CD4-positive, CD25-positive, alpha-beta regulatory T cell (primary cell): ENCODE data around the gene BEND6. TPM values are rescaled to one million over a fixed set of nuclear protein-coding genes. Genes with fewer than 3 reads are reported as not detected.

ENCODE experiments used
- polyA plus RNA-seq, 4 donors: library from polyadenylated mRNA; unstranded; fragments of 300-500 nt; fragmentation: Illumina TruSeq; gene quantifications; one replicate each; pipeline ENCODE4 v1.2.3, GENCODE V29; 2021
- total RNA-seq: library from RNA; stranded (reverse); gene quantifications from one replicate; pipeline ENCODE4 v1.2.3, GENCODE V29; 2022

BEND6 gene
- total and polyA plus RNA-seq, 5 donors from 2014 or later, result not detected

Other genes with a start within 250 kb of the BEND6 start
- gene KIAA1586, start 91.6 kb downstream of the BEND6 start, total RNA-seq, result 19.2 TPM
- 1 to 10 TPM; 7.4 to 9.4 (median 7.5) TPM for gene KIAA1586, start 91.6 kb downstream of the BEND6 start, polyA plus RNA-seq
- 148 TPM for gene ZNF451, start 135.1 kb downstream of the BEND6 start, total RNA-seq
- 10 to 100 TPM; 28.2 to 34.3 (median 31.2) TPM for gene ZNF451, start 135.1 kb downstream of the BEND6 start, polyA plus RNA-seq
- gene BAG2, start 217.2 kb downstream of the BEND6 start, total RNA-seq, result 2.9 TPM
- 1 to 10 TPM; 2.1 to 3.7 (median 3.0) TPM for gene BAG2, start 217.2 kb downstream of the BEND6 start, polyA plus RNA-seq